22Rv1 (cell line): ENCODE measurements around the gene DTL.

ENCODE experiments used
- ZFX ChIP-seq: fragments of 450-650 bp; IDR thresholded peaks from 2 replicates; pipeline ENCODE4 v1.6.1; 2017; ENCODE audit warnings: antibody characterized with exemption, borderline replicate concordance
- TF ChIP-seq, protein P1 (sequence below): fragments of 450-650 bp; IDR thresholded peaks from 2 replicates; pipeline ENCODE4 v1.5.1; 2017; ENCODE audit warnings: mild to moderate bottlenecking

DNA sequence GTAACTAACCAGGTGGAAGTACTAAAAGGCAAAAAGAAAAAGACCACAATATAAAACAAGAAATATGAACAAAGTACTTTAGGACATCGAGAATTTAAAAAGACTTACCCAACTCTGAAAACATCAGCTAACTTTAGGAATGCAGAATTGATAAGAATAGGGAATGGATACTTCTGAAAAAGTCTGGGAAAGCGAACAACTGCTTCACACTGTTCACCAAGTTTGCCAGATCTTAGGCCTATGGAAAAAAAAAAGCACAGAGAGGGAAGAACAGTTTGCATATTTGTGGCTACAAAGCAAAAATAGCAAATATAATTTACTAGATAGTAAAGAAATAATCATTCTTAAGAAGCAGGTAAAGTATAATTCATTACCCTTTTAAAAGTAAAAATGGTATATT is 14.6 kb upstream of the DTL start:
- TF ChIP-seq, protein P1, sequence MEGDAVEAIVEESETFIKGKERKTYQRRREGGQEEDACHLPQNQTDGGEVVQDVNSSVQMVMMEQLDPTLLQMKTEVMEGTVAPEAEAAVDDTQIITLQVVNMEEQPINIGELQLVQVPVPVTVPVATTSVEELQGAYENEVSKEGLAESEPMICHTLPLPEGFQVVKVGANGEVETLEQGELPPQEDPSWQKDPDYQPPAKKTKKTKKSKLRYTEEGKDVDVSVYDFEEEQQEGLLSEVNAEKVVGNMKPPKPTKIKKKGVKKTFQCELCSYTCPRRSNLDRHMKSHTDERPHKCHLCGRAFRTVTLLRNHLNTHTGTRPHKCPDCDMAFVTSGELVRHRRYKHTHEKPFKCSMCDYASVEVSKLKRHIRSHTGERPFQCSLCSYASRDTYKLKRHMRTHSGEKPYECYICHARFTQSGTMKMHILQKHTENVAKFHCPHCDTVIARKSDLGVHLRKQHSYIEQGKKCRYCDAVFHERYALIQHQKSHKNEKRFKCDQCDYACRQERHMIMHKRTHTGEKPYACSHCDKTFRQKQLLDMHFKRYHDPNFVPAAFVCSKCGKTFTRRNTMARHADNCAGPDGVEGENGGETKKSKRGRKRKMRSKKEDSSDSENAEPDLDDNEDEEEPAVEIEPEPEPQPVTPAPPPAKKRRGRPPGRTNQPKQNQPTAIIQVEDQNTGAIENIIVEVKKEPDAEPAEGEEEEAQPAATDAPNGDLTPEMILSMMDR = no peak
- no peak for TF ChIP-seq ZFX
